ENCODE data around the gene GAD1.

DNA sequence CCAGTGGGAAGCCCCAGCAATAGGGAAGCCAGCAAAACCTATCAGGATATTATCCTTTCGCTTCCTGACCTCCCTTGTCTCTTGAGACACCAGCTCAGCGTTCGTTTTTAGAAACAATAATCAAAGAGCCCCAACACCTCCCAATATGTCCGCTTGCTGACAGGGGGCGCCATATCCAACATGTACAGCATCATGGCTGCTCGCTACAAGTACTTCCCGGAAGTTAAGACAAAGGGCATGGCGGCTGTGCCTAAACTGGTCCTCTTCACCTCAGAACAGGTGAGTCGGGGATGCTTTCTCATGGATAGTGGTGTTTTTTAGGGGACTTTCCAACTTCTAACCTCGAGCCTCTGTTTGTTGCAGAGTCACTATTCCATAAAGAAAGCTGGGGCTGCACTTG, 28.7 kb downstream of the GAD1 start:
- TF ChIP-seq SUZ12 (IDR thresholded peaks at IDR 0.05; ENCODE audit: extremely low read depth, insufficient read depth, insufficient read length) (no peak), ZNF274 (IDR thresholded peaks at IDR 0.05; ENCODE audit: low read depth, low read length) (no peak)

Measured in NT2/D1 (cell line).